ENCODE measurements around the gene CEACAM16. TPM values are rescaled to one million over a fixed set of nuclear protein-coding genes. Genes with fewer than 3 reads are reported as not detected.

The CEACAM16 gene
- total RNA-seq, 1 donor from 2014 or later, result not detected

- H3K27ac Mint-ChIP-seq, result no peak overlapping the region
- no peaks in the 10 kb centered on the region for H3K9me3 Mint-ChIP-seq
- peak; percentile 78 for DNase-seq (ENCODE audit: extremely low spot score, unreplicated experiment)
- H3K4me1 Mint-ChIP-seq (ENCODE audit: unreplicated experiment), result no peaks in the 10 kb centered on the region
- H3K36me3 Mint-ChIP-seq, result peaks cover 42% of the 10 kb centered on the region
- H3K4me3 Mint-ChIP-seq, result no peak overlapping the region
- H3K27me3 Mint-ChIP-seq, result no peaks in the 10 kb centered on the region
- TF ChIP-seq, protein P1, sequence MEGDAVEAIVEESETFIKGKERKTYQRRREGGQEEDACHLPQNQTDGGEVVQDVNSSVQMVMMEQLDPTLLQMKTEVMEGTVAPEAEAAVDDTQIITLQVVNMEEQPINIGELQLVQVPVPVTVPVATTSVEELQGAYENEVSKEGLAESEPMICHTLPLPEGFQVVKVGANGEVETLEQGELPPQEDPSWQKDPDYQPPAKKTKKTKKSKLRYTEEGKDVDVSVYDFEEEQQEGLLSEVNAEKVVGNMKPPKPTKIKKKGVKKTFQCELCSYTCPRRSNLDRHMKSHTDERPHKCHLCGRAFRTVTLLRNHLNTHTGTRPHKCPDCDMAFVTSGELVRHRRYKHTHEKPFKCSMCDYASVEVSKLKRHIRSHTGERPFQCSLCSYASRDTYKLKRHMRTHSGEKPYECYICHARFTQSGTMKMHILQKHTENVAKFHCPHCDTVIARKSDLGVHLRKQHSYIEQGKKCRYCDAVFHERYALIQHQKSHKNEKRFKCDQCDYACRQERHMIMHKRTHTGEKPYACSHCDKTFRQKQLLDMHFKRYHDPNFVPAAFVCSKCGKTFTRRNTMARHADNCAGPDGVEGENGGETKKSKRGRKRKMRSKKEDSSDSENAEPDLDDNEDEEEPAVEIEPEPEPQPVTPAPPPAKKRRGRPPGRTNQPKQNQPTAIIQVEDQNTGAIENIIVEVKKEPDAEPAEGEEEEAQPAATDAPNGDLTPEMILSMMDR (conservative IDR thresholded peaks at IDR 0.05), result peak; percentile 92
Observed at GRCh38 chr19:44657211-44657921, 41.6 kb upstream of the CEACAM16 start.

GRCh38 chr19:44658069-44658733, 40.8 kb upstream of the CEACAM16 start:
- TF ChIP-seq, protein P1 (conservative IDR thresholded peaks at IDR 0.05), result no peak
- H3K27me3 Mint-ChIP-seq, result no peaks in the 10 kb centered on the region
- no peak overlapping the region for H3K4me3 Mint-ChIP-seq
- no peaks in the 10 kb centered on the region for H3K9me3 Mint-ChIP-seq
- H3K36me3 Mint-ChIP-seq, result peaks cover 40% of the 10 kb centered on the region
- DNase-seq (ENCODE audit: extremely low spot score, unreplicated experiment), result no peak
- H3K4me1 Mint-ChIP-seq (ENCODE audit: unreplicated experiment), result no peaks in the 10 kb centered on the region
- H3K27ac Mint-ChIP-seq, result no peak overlapping the region

- H3K4me3 Mint-ChIP-seq, result no peak overlapping the region
- DNase-seq (ENCODE audit: extremely low spot score, unreplicated experiment), result no peak
- no peaks in the 10 kb centered on the region for H3K9me3 Mint-ChIP-seq
- peaks cover 38% of the 10 kb centered on the region for H3K36me3 Mint-ChIP-seq
- TF ChIP-seq, protein P1 (conservative IDR thresholded peaks at IDR 0.05), result no peak
- H3K27ac Mint-ChIP-seq, result no peak overlapping the region
- H3K4me1 Mint-ChIP-seq (ENCODE audit: unreplicated experiment), result no peaks in the 10 kb centered on the region
- no peaks in the 10 kb centered on the region for H3K27me3 Mint-ChIP-seq
Observed at GRCh38 chr19:44660081-44660480, 38.9 kb upstream of the CEACAM16 start.

GRCh38 chr19:44661205-44661604, 37.7 kb upstream of the CEACAM16 start:
- TF ChIP-seq, protein P1 (conservative IDR thresholded peaks at IDR 0.05), result no peak
- no peak overlapping the region for H3K4me3 Mint-ChIP-seq
- H3K9me3 Mint-ChIP-seq, result no peaks in the 10 kb centered on the region
- DNase-seq (ENCODE audit: extremely low spot score, unreplicated experiment), result no peak
- H3K36me3 Mint-ChIP-seq, result peaks cover 32% of the 10 kb centered on the region
- no peaks in the 10 kb centered on the region for H3K27me3 Mint-ChIP-seq
- no peaks in the 10 kb centered on the region for H3K4me1 Mint-ChIP-seq (ENCODE audit: unreplicated experiment)
- H3K27ac Mint-ChIP-seq, result no peak overlapping the region

DNA sequence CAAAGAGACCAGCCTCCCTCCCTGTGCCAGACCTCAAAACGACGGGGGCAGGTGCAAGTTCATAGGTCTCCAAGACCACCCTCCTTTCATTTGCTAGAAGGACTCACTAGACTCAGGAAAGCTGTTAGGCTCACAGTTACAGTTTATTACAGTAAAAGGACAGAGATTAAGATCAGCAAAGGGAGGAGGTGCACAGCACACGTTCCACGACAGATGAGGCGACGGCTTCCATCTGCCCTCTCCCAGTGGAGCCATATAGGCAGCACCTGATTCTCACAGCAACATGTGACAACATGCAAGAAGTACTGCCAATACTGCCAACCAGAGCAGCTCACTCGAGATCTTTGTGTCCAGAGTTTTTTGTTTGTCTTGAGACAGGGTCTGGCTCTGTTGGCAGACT, 37.0 kb upstream of the CEACAM16 start:
- H3K27ac Mint-ChIP-seq, result no peak overlapping the region
- no peaks in the 10 kb centered on the region for H3K9me3 Mint-ChIP-seq
- peaks cover 28% of the 10 kb centered on the region for H3K36me3 Mint-ChIP-seq
- TF ChIP-seq, protein P1 (conservative IDR thresholded peaks at IDR 0.05), result no peak
- H3K4me1 Mint-ChIP-seq (ENCODE audit: unreplicated experiment), result no peaks in the 10 kb centered on the region
- DNase-seq (ENCODE audit: extremely low spot score, unreplicated experiment), result no peak
- H3K27me3 Mint-ChIP-seq, result no peaks in the 10 kb centered on the region
- H3K4me3 Mint-ChIP-seq, result no peak overlapping the region

Data from type B pancreatic cell (in vitro differentiated cells).